D721Med (cell line): ENCODE data around the gene RFWD3.

Source experiments
- DNase-seq: peaks from one replicate; pipeline ENCODE4 v3.0.0; 2011; ENCODE audit warnings: low spot score; ENCODE audit not compliant: insufficient read length
- FAIRE-seq: peaks from 2 replicates; lab custom pipeline; 2011; peaks lifted over from hg19 to GRCh38; lab: Jason Lieb, UNC
- TF ChIP-seq, protein P1 (sequence below): IDR thresholded peaks from 2 replicates; pipeline ENCODE4 v1.5.1; 2012; ENCODE audit warnings: mild to moderate bottlenecking, control low read depth; ENCODE audit not compliant: insufficient read depth; ENCODE audit errors: missing control alignments

The RFWD3 gene

DNA sequence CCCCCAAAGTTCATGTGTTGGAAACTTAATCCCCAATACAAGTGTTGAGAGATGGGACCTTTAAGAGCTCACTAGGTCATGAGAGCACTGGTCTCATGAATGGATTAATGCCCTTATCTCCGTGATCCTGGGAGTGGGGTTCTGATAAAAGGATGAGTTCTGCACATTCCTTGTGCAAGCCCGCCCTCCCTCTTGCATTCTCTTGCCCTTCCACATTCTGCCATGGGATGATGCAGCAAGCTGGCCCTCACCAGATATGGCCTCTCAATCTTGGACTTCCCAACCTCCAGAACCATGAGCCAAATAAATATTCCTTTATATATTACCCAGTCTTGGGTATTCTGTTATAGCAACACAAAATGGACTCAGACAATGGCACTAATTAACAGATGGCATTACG, 73.8 kb downstream of the RFWD3 start:
- no peak for FAIRE-seq
- no peak for DNase-seq
- TF ChIP-seq, protein P1, sequence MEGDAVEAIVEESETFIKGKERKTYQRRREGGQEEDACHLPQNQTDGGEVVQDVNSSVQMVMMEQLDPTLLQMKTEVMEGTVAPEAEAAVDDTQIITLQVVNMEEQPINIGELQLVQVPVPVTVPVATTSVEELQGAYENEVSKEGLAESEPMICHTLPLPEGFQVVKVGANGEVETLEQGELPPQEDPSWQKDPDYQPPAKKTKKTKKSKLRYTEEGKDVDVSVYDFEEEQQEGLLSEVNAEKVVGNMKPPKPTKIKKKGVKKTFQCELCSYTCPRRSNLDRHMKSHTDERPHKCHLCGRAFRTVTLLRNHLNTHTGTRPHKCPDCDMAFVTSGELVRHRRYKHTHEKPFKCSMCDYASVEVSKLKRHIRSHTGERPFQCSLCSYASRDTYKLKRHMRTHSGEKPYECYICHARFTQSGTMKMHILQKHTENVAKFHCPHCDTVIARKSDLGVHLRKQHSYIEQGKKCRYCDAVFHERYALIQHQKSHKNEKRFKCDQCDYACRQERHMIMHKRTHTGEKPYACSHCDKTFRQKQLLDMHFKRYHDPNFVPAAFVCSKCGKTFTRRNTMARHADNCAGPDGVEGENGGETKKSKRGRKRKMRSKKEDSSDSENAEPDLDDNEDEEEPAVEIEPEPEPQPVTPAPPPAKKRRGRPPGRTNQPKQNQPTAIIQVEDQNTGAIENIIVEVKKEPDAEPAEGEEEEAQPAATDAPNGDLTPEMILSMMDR = no peak

DNA sequence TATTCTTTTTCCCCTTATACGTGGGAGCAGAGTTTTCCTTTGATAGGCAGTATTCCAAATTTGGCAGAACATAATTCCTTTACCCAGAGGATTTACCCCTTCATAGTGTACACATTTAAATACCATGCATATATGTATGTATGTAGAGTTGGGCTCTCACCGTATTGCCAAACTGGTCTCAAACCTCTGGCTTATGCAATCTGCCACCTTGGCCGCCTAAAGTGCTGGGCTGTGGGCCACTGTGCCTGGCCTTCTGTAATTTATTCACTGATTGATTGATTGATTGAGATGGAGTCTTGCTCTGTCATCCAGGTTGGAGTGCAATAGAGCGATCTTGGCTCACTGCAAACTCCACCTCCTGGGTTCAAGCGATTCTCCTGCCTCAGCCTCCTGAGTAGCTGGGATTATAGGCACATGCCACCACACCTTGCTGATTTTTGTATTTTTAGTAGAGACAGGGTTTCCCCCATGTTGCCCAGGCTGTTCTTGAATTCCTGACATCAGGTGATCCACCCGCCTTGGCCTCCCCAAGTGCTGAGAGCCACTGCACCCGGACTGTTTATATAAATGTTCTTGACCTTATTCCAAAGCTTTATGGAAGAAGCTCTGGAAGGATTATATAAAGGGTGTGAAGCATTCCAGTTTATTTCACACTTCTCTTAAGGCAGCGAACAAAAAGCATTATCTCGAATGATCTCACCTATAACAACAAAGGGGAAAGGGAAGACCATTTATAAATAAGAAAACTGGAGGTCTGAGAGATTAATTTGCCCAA, 74.6 kb downstream of the RFWD3 start:
- DNase-seq (no peak), FAIRE-seq (no peak)
- TF ChIP-seq, protein P1 = no peak

DNA sequence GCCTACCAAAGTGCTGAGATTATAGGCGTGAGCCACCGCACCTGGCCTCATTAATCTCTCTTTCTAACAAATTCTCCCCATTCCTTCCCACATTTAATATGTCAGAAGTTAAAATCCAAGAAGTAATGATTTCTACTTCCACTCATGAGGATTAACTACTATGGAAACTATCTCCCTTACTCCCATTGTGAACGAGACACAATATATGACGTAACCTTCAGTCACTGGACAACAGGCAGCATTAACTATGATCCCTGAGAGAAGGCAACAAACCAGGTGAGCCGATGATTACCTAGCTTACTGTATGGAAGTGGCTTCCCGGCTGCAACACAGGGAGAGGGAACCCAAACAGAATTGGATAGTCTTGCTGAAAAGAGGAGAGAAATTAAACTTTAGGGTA, 79.7 kb downstream of the RFWD3 start:
- DNase-seq (no peak), FAIRE-seq (no peak)
- TF ChIP-seq, protein P1 = no peak

DNA sequence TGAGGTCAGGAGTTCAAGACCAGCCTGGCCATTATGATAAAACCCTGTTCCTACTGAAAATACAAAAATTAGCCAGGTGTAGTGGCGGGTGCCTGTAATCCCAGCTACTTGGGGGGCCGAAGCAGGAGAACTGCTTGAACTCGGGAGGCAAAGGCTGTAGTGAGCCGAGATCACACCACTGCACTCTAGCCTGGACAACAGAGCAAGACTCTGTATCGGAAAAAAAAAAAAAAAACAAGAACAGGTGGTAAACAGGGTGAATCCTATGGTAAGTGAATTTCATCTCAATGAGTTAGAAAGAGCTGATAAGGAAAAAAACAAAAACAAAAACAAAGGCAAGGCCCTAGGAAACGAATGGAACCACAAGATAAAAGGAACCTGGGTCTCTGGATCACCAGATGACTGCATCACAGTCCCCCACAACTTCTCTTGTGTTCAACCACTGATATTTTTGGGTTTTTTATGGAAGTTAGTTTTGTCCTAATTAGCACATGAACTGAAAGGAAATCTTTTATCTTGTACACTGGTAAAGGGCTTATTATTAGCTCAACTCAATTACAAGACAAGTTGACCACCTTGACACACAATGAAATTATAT, 80.7 kb downstream of the RFWD3 start:
- FAIRE-seq = no peak
- DNase-seq = no peak
- TF ChIP-seq, protein P1 = no peak

DNA sequence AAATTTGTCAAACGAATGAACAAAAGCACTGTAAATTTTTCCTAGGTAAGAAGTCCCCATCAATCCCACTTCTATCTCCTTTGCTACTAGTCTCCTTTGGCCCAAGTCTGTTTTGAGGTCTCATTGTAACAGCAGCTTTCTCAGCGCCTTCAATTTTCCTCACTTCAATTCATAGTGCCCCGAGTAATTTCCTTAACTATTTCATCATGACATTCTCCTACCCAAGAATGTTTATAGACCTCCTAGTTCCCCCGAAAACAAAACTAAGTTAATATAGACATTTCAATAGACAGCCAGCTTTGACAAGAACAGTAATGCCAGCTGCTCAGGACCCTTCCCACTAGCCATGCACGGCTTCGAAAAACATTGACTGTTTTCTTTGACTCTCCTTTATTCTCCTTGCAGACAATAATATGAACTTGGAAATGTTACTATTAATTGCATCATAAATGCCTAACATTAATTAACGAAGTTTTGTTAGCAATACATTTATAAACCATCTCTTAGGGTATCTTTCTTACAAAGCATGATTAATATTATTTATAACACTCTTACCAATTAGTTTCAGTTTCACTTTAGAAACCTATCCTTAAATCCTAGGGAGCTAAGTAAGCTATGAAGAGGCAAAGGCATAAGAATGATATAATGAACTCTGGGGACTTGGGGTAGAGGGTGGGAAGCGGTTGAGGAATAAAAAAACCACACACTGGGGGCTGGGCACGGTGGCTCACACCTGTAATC, 82.6 kb downstream of the RFWD3 start:
- TF ChIP-seq, protein P1 = no peak
- DNase-seq = no peak
- no peak for FAIRE-seq

DNA sequence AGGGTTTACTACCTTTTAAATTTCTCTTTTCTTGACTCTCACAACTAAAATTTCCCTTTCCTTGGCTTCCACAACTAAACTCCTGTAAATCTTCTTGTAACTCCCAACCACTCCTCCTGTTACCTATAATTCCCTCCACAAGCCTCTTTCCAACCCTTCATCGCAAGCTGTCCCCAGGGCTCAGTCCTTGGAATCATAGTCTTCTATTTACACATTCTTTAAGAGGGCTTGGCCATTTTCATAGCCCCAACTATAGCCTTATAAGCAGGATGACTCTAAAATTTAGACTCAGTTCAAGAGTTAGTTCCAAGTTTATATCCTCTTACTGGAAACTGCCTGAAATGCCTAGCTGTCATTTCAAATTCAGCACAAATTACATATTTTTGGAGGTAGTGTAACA, 83.7 kb downstream of the RFWD3 start:
- no peak for FAIRE-seq
- TF ChIP-seq, protein P1 = no peak
- no peak for DNase-seq
